ENCODE measurements around the gene CELA2B.
"Not testable (repeated sequence)": the region's sequence is repeated elsewhere in the genome, so short reads cannot be mapped to it uniquely, and the experiment has no call there.

The CELA2B gene

GRCh38 chr1:15445390-15446122 is 30.3 kb upstream of the CELA2B start:
- no peak for DNase-seq (ENCODE audit: low read depth in 2 of 2)

GRCh38 chr1:15446212-15446611 is 29.7 kb upstream of the CELA2B start:
- no peak for DNase-seq (ENCODE audit: low read depth in 2 of 2)

GRCh38 chr1:15448877-15449462 is 26.9 kb upstream of the CELA2B start:
- DNase-seq (ENCODE audit: low read depth in 2 of 2): no peak

GRCh38 chr1:15449567-15449966 is 26.3 kb upstream of the CELA2B start:
- DNase-seq (ENCODE audit: low read depth in 2 of 2): no peak

- DNase-seq (ENCODE audit: low read depth in 2 of 2): no peak
These were observed 24.7 kb upstream of the CELA2B start for GRCh38 chr1:15451014-15451722.

- no peak for DNase-seq (ENCODE audit: low read depth in 2 of 2)
These were observed 23.7 kb upstream of the CELA2B start for GRCh38 chr1:15452216-15452615.

- DNase-seq (ENCODE audit: low read depth in 2 of 2): no peak
These were observed 22.9 kb upstream of the CELA2B start for GRCh38 chr1:15452866-15453571.

- DNase-seq (ENCODE audit: low read depth in 2 of 2): peak; percentile 20 to 23
These were observed 22.2 kb upstream of the CELA2B start for GRCh38 chr1:15453734-15454133.

GRCh38 chr1:15454256-15454655 is 21.6 kb upstream of the CELA2B start:
- peak; percentile 29 to 36 for DNase-seq (ENCODE audit: low read depth in 2 of 2)

GRCh38 chr1:15455522-15455921 is 20.4 kb upstream of the CELA2B start:
- no peak for DNase-seq (ENCODE audit: low read depth in 2 of 2)

GRCh38 chr1:15456313-15456954 is 19.5 kb upstream of the CELA2B start, which contains the start of gene CELA2A:
TSS of gene CELA2A (plus strand) at chr1:15456732. CDS start at chr1:15456754, 22 bp downstream.
- no peak for DNase-seq (ENCODE audit: low read depth in 2 of 2)

GRCh38 chr1:15457585-15457984 is 18.3 kb upstream of the CELA2B start:
- no peak for DNase-seq (ENCODE audit: low read depth in 2 of 2)

GRCh38 chr1:15458388-15458787 is 17.5 kb upstream of the CELA2B start:
- not testable (repeated sequence) for DNase-seq (ENCODE audit: low read depth in 2 of 2)

- no peak for DNase-seq (ENCODE audit: low read depth in 2 of 2)
These were observed 15.9 kb upstream of the CELA2B start for GRCh38 chr1:15459771-15460707.

GRCh38 chr1:15460708-15461095 is 15.2 kb upstream of the CELA2B start:
- no peak for DNase-seq (ENCODE audit: low read depth in 2 of 2)

GRCh38 chr1:15463064-15463800 is 12.7 kb upstream of the CELA2B start:
- DNase-seq (ENCODE audit: low read depth in 2 of 2): not testable (repeated sequence)

- not testable (repeated sequence) for DNase-seq (ENCODE audit: low read depth in 2 of 2)
These were observed 12.0 kb upstream of the CELA2B start for GRCh38 chr1:15463926-15464322.

- no peak for DNase-seq (ENCODE audit: low read depth in 2 of 2)
These were observed 10.2 kb upstream of the CELA2B start for GRCh38 chr1:15465674-15466073.

GRCh38 chr1:15466955-15467625 is 8.8 kb upstream of the CELA2B start:
- not testable (repeated sequence) for DNase-seq (ENCODE audit: low read depth in 2 of 2)

Data from fibroblast of skin of left biceps (primary cell).